GM12878 (cell line): Measurements from ENCODE around the gene EDC4. TPM values are rescaled to one million over a fixed set of nuclear protein-coding genes. Genes with fewer than 3 reads are reported as not detected.

Source experiments
- ATAC-seq: fragments of 200-7000 bp; cut with Tn5 transposase; 3 replicates; pipeline ENCODE4 v1.9.1; 2020; ENCODE audit warnings: mild to moderate bottlenecking, moderate library complexity
- BruUV-seq: library from RNA; stranded (reverse); fragments of 400-500 nt; replicated peaks from 2 replicates; lab custom pipeline; 2021; lab: Mats Ljungman, UMichigan
- CTCF ChIA-PET: fragments of 300-600 bp; sonication (Branson Sonifier 250); formaldehyde crosslinking; extraction: SDS; loops from one replicate; lab custom pipeline; 2021; ENCODE audit warnings: inconsistent platforms; lab: Yijun Ruan, JAX
- POLR2A ChIA-PET: fragments of 350-600 bp; formaldehyde crosslinking; extraction: SDS; loops from one replicate; lab custom pipeline; 2021; ENCODE audit warnings: inconsistent platforms; lab: Charles Lee
- RAD21 ChIA-PET: fragments of 300-600 bp; sonication (Branson Sonifier 250); formaldehyde crosslinking; loops from one replicate; lab custom pipeline; 2023; ENCODE audit warnings: antibody characterized with exemption; ENCODE audit not compliant: unreplicated experiment; lab: Charles Lee
- SMC1A ChIA-PET: fragments of 300-600 bp; sonication (Branson Sonifier 250); formaldehyde crosslinking; loops from one replicate; lab custom pipeline; 2023; ENCODE audit not compliant: unreplicated experiment, uncharacterized antibody; lab: Charles Lee
- DNase-seq: peaks from one replicate; pipeline ENCODE4 v3.0.0-alpha.2; 2011; ENCODE audit warnings: low read depth, low spot score
- FAIRE-seq: peaks from 3 replicates; lab custom pipeline; 2011; peaks lifted over from hg19 to GRCh38; lab: Jason Lieb, UNC
- H2AFZ ChIP-seq: 2 replicates; pipeline ENCODE4 v1.6.0; 2011; ENCODE audit warnings: low read depth, low read length, control low read depth; ENCODE audit not compliant: control insufficient read depth
- H3K27ac ChIP-seq: 2 replicates; pipeline ENCODE4 v1.5.1; 2011; ENCODE audit warnings: control low read depth; ENCODE audit not compliant: control insufficient read depth, insufficient read depth
- H3K27me3 ChIP-seq, 2 experiments: replicated peaks in 1 of 2; 2 replicates each; pipeline versions ENCODE4 v1.6.0 to v1.6.1; 2011; ENCODE audit warnings: low read length in 1 of 2; ENCODE audit not compliant: control insufficient read depth in 2 of 2, insufficient read depth in 2 of 2
- H3K36me3 ChIP-seq, 2 experiments: 2 replicates each; pipeline ENCODE4 v1.5.1; 2011; ENCODE audit warnings: low read length in 1 of 2; ENCODE audit not compliant: control insufficient read depth in 2 of 2, insufficient read depth in 2 of 2
- H3K4me1 ChIP-seq: 2 replicates; pipeline ENCODE4 v1.6.1; 2011; ENCODE audit warnings: mild to moderate bottlenecking, low read length, moderate library complexity, mixed read lengths; ENCODE audit not compliant: control insufficient read depth, insufficient read depth
- H3K4me2 ChIP-seq: 2 replicates; pipeline ENCODE4 v1.6.0; 2011; ENCODE audit warnings: control low read depth; ENCODE audit not compliant: control insufficient read depth, insufficient read depth
- H3K4me3 ChIP-seq: fragments of 200-600 bp; sonication (generic); 2 replicates; pipeline ENCODE4 v1.5.1; 2016
- H3K79me2 ChIP-seq: 2 replicates; pipeline ENCODE4 v1.6.0; 2011; ENCODE audit warnings: low read length; ENCODE audit not compliant: control insufficient read depth, insufficient read depth
- H3K9ac ChIP-seq: 2 replicates; pipeline ENCODE4 v1.8.0; 2011; ENCODE audit warnings: low read length, control low read depth, mixed read lengths; ENCODE audit not compliant: control insufficient read depth, insufficient read depth
- H3K9me3 ChIP-seq: replicated peaks from 3 replicates; pipeline ENCODE4 v1.5.1; 2011; ENCODE audit warnings: mild to moderate bottlenecking, low read length; ENCODE audit not compliant: control insufficient read depth, insufficient read depth
- H4K20me1 ChIP-seq: 2 replicates; pipeline ENCODE4 v1.6.0; 2011; ENCODE audit not compliant: control insufficient read depth, insufficient read depth
- ATF7 ChIP-seq: fragments of 450-650 bp; IDR thresholded peaks from 2 replicates; pipeline ENCODE4 v1.6.1; 2016; ENCODE audit warnings: low read depth, mild to moderate bottlenecking
- CBFB ChIP-seq: IDR thresholded peaks from 2 replicates; pipeline ENCODE4 v1.6.1; 2016; ENCODE audit warnings: antibody characterized with exemption, low read depth
- IRF4 ChIP-seq: IDR thresholded peaks from 2 replicates; pipeline ENCODE4 v1.6.1; 2011; ENCODE audit warnings: low read depth, low read length
- MLLT1 ChIP-seq: fragments of 450-650 bp; IDR thresholded peaks from 2 replicates; pipeline ENCODE4 v1.6.1; 2016; ENCODE audit warnings: mild to moderate bottlenecking
- MTA3 ChIP-seq: IDR thresholded peaks from 2 replicates; pipeline ENCODE4 v1.6.1; 2012; ENCODE audit warnings: low read length, inconsistent platforms, borderline replicate concordance
- NFIC ChIP-seq: IDR thresholded peaks from 2 replicates; pipeline ENCODE4 v1.6.1; 2012; ENCODE audit warnings: low read depth, mild to moderate bottlenecking, inconsistent platforms, low read length, moderate library complexity
- PKNOX1 ChIP-seq: fragments of 450-650 bp; IDR thresholded peaks from 2 replicates; pipeline ENCODE4 v1.6.1; 2016; ENCODE audit warnings: mild to moderate bottlenecking
- POLR2A ChIP-seq: IDR thresholded peaks from 2 replicates; pipeline ENCODE4 v1.6.1; 2011; ENCODE audit warnings: low read depth, mild to moderate bottlenecking, low read length
- POLR2AphosphoS2 ChIP-seq: IDR thresholded peaks from 2 replicates; pipeline ENCODE4 v1.6.1; 2011; ENCODE audit warnings: low read depth, mild to moderate bottlenecking, low read length, improper control_type of control experiment, moderate library complexity
- SIN3A ChIP-seq: IDR thresholded peaks from 2 replicates; pipeline ENCODE4 v1.6.1; 2012; ENCODE audit warnings: low read depth, low read length, improper control_type of control experiment
- WGBS: methylation state at CpG from one replicate; pipeline ENCODE4 v1.1.6; 2016; ENCODE audit warnings: low lambda C conversion rate; ENCODE audit not compliant: insufficient replicate concordance, insufficient coverage; ENCODE audit errors: missing lambda C conversion rate; 5-methylcytosine and 5-hydroxymethylcytosine counted together
- in situ Hi-C: fragments of 300-500 bp; cut with MboI; formaldehyde crosslinking; loops from 9 replicates; pipeline ENCODE4 v1.14.3; 2018; ENCODE audit warnings: mixed read lengths
- intact Hi-C: fragments of 100-400 bp; cut with micrococcal nuclease; formaldehyde crosslinking; loops from one replicate; pipeline ENCODE4 v1.14.2; 2022; ENCODE audit not compliant: unreplicated experiment
- polyA plus RNA-seq, 11 experiments: library from polyadenylated mRNA; depleted of rRNA in 4 of 11; unstranded in 6 of 11; stranded (reverse) in 5 of 11; fragments of >200 nt; fragmentation: Nextera tagmentation in 4 of 11; fragmentation: Illumina TruSeq in 1 of 11; extraction: Ambion mirVana in 4 of 11; extraction: Trizol in 1 of 11; gene quantifications; 1 replicate in 1 of 11; 2 replicates in 10 of 11; pipeline versions ENCODE4 v1.2.1 to v1.2.3, GENCODE V29; 2011 to 2016; ENCODE audit warnings: inconsistent platforms in 2 of 11, missing spikeins in 2 of 11, low read depth in 1 of 11
- total RNA-seq, 4 experiments: library from RNA; depleted of rRNA in 3 of 4; stranded (reverse); fragments of >200 nt in 3 of 4; fragmentation: Illumina TruSeq in 1 of 4; extraction: Trizol in 1 of 4; gene quantifications; 2 replicates each; pipeline versions ENCODE4 v1.2.1 to v1.2.3, GENCODE V29; 2013 to 2021
- TF ChIP-seq, protein P1 (sequence below): fragments of 450-650 bp; IDR thresholded peaks from 2 replicates; pipeline ENCODE4 v1.6.1; 2014; ENCODE audit warnings: mild to moderate bottlenecking
- TF ChIP-seq, protein P2 (sequence below), 3 experiments: IDR thresholded peaks in 2 of 3; conservative IDR thresholded peaks in 1 of 3; 2 replicates each; pipeline ENCODE4 v1.5.1; 2011; ENCODE audit warnings: low read depth in 3 of 3, low read length in 3 of 3, mild to moderate bottlenecking in 3 of 3, control low read depth in 2 of 3, moderate library complexity in 2 of 3, inconsistent platforms in 1 of 3, mixed read lengths in 1 of 3; ENCODE audit not compliant: control insufficient read depth in 2 of 3, insufficient read depth in 1 of 3; ENCODE audit errors: extremely low read depth in 1 of 3

Gene EDC4
- total and polyA plus RNA-seq, 10 of the 15 experiments (the other 5 are each of a cell fraction or from before 2014, with no cell fraction given): 1.2 to 86.0 (median 53.4) TPM

GRCh38 chr16:67927131-67927941 lies 54.5 kb downstream of the EDC4 start:
- Histone ChIP-seq H3K36me3 (peaks cover under 1 to 22% of the 10 kb centered on the region in 2 experiments; a peak in 3 of 4 replicates), H3K9ac (no peak overlapping the region), H3K4me1 (no peaks in the 10 kb centered on the region; the same call in 1 of the 2 replicates), H4K20me1 (no peaks in the 10 kb centered on the region), H3K27ac (no peak overlapping the region), H2AFZ (no peak overlapping the region), H3K4me2 (no peak overlapping the region), H3K27me3 (no peaks in the 10 kb centered on the region), H3K4me3 (no peak overlapping the region), H3K9me3 (no peaks in the 10 kb centered on the region), H3K79me2 (no peaks in the 10 kb centered on the region)
- intact Hi-C loops: loop anchor here (5.0 to 10.0 kb wide), 2 partner anchors 35 to 403 kb away; partner anchors contain the start of genes PSKH1 and RIPOR1
- WGBS: 89% methylated on average over 22 of the region's 22 CpGs
- no peak for ATAC-seq
- FAIRE-seq: no peak
- RAD21 ChIA-PET: no interaction called here
- TF ChIP-seq NFIC (no peak), POLR2A (peak; percentile 72), PKNOX1 (no peak), MTA3 (0 out of 2 replicates have a peak, but pooled peaks have one; percentile 15), SIN3A (no peak), CBFB (no peak), IRF4 (no peak), POLR2AphosphoS2 (no peak), MLLT1 (no peak), ATF7 (no peak)
- TF ChIP-seq, protein P1, sequence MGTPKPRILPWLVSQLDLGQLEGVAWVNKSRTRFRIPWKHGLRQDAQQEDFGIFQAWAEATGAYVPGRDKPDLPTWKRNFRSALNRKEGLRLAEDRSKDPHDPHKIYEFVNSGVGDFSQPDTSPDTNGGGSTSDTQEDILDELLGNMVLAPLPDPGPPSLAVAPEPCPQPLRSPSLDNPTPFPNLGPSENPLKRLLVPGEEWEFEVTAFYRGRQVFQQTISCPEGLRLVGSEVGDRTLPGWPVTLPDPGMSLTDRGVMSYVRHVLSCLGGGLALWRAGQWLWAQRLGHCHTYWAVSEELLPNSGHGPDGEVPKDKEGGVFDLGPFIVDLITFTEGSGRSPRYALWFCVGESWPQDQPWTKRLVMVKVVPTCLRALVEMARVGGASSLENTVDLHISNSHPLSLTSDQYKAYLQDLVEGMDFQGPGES: no peak
- TF ChIP-seq, protein P2, sequence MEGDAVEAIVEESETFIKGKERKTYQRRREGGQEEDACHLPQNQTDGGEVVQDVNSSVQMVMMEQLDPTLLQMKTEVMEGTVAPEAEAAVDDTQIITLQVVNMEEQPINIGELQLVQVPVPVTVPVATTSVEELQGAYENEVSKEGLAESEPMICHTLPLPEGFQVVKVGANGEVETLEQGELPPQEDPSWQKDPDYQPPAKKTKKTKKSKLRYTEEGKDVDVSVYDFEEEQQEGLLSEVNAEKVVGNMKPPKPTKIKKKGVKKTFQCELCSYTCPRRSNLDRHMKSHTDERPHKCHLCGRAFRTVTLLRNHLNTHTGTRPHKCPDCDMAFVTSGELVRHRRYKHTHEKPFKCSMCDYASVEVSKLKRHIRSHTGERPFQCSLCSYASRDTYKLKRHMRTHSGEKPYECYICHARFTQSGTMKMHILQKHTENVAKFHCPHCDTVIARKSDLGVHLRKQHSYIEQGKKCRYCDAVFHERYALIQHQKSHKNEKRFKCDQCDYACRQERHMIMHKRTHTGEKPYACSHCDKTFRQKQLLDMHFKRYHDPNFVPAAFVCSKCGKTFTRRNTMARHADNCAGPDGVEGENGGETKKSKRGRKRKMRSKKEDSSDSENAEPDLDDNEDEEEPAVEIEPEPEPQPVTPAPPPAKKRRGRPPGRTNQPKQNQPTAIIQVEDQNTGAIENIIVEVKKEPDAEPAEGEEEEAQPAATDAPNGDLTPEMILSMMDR (IDR thresholded peaks at IDR 0.05 in 2 of 3, conservative IDR thresholded peaks at IDR 0.05 in 1 of 3; ENCODE audit: control insufficient read depth in 2 of 3, extremely low read depth in 1 of 3, insufficient read depth in 1 of 3, low read depth in 3 of 3, low read length in 3 of 3): no peak
- CTCF ChIA-PET: interaction anchor here (0.5 to 2.5 kb wide), 6 partner anchors 8 to 406 kb away, joined by 4 to 10 read pairs (median 6); no protein-coding TSS in a partner anchor
- in situ Hi-C loops: loop anchor here (5.0 kb wide), 2 partner anchors 110 to 250 kb away; no protein-coding TSS in a partner anchor
- POLR2A ChIA-PET: interaction anchor here (0.5 kb wide), 2 partner anchors 11 to 112 kb away, joined by 3 to 4 read pairs; no protein-coding TSS in a partner anchor
- no peak for DNase-seq
- no TSS peak for BruUV-seq
- SMC1A ChIA-PET: interaction anchor here (0.9 to 1.3 kb wide), 2 partner anchors 8 to 113 kb away, joined by 3 read pairs; no protein-coding TSS in a partner anchor
